ENCODE data around the gene DET1.
"Not testable (repeated sequence)": the region's sequence is repeated elsewhere in the genome, so short reads cannot be mapped to it uniquely, and the experiment has no call there.

DET1 gene

DNA sequence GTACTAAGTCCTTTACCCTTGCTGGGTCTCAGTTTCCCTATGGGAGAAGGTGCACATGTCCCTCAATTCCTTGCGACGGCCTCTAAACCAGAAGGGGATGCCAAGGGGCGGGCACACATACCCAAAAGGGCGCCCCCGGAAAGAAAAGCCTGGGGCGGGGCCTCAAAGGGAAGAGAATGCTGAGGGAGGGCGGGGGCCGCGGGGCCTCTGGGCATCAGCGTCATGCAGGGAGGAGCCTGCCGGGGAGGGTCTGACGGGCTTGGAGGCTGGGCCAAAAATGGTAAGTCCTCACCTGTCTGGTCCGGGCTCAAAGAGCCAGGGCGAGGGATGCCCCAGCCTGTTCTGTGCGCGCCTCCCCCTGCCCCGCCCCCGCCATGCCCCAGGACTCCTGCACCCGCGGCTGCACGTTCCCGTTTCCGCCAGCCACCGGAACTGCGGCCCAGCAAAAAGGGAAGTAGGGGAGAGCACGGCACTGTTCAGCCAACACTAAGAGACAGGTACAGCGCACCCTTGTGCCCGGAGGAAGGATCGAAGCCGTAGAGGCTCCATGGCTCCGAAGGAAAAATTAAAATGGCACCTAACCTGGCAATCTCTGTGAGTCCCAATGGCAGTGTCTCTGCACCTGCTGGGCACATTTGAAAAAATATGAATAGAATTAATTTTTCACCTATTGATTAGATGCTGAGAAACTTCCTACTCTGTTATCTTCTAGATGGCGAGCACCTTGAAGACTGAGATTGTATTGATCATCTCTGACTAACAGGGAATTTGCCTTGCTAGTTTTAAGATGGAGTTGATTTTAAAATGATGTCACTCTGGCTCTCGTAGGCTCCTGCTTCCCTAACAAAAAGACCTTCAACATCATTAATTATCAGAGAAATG, at the start of gene DET1:
DET1 (minus strand) TSS at position 434 of the 882 bp plus-strand sequence. CDS start 14,976 bp downstream, outside the sequence.
- peak; percentile 97 for DNase-seq

GRCh38 chr15:88591384-88591783, 44.9 kb upstream of the DET1 start:
- DNase-seq = no peak

- DNase-seq = no peak
Measured at GRCh38 chr15:88590759-88591158, 44.3 kb upstream of the DET1 start.

GRCh38 chr15:88586401-88587162, 40.1 kb upstream of the DET1 start:
- no peak for DNase-seq

- no peak for DNase-seq
Measured at GRCh38 chr15:88580532-88580931, 34.1 kb upstream of the DET1 start.

GRCh38 chr15:88579322-88579721, 32.8 kb upstream of the DET1 start:
- no peak for DNase-seq

DNA sequence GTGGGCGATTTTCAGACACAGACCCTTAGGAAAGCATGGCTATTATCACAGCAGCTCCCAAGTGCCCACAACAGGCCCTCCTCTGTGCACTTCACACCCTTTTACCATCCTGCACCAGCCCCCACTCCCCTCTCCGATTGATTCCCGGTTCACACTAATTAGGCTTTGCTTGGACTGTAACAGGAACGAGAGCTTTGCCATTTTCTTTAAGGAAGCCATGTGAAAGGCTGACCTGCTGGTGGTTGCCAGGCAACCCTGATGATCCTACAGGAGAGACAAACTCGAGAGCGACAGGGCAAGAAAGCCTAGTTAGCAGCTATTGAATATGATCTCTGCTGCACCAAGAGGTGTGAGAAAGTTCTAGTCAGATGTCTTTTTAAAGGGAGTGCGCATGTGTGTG, 28.2 kb upstream of the DET1 start:
- DNase-seq = no peak

DNA sequence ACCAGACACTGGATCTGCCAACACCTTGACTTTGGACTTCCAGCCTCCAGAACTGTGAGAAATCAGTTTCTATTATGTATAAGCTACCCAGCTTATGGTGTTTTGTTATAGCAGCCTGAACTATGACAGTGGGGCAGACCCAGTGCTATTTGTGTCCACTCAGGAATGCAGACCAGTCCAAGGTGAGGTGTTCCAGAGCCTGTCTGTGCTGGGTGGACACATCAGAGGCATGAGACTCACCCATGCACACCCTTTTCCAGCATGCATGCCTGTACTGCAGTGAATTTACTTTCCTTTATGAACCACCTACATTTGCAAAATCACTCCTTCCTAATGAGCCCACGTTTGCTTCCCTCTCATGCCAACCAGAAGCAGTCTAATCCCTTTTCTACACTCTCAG, 27.6 kb upstream of the DET1 start:
- DNase-seq = no peak

GRCh38 chr15:88571852-88572259, 25.4 kb upstream of the DET1 start:
- DNase-seq = no peak

DNA sequence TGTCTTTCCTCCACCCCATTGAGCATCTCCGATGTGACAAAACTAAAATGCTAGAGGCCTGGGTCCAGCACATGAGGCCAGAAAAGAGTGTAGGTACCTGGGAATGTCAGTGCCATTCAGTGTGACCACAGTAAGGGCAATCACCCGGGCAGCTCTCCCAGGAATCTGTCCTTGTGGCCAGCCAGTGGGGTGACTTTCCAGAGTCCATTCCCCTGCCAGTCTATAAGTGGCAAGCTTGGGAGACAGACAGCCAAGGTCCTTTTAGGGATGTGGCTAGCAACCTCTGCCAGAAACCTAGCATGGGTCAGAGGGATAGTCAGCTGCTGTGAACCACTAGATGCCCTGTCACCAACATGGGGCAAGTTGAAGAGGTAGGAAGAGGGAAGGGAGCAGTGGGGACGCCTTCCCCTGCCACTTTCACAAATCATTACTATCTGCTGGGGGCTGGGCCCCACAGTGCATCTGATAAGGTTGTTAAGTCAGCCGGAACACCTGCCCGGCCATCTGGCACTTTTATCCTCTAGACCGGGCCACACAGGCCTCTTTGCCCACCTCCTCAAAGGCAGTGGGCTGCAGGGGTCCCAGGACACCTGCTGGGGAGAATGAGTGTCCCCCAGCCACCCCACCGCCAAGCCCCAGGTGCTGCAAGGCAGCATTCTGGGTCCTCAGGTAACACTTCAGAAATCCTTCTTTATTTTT, 24.8 kb upstream of the DET1 start:
- DNase-seq = no peak

- no peak for DNase-seq
Measured at GRCh38 chr15:88568589-88568988, 22.1 kb upstream of the DET1 start.

DNA sequence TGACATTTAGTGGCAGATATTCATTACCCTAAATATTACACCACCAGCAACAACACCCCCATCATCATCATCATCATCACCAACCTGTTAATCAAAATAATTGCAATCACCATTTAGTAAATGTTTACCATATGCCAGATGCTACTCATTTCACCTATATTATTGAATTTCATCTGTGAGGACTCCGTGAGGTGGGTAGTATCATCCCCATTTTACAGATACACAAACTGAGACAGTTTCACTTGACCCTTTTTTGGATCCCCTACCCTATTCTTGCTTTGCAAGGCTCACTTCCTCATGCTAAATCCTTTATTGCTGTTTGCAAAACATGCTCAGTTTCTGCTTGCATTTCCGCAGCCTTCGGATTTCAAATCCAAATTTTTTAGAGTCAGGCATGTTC, 18.3 kb upstream of the DET1 start:
- DNase-seq = no peak

GRCh38 chr15:88563638-88564037, 17.2 kb upstream of the DET1 start:
- DNase-seq = no peak

DNA sequence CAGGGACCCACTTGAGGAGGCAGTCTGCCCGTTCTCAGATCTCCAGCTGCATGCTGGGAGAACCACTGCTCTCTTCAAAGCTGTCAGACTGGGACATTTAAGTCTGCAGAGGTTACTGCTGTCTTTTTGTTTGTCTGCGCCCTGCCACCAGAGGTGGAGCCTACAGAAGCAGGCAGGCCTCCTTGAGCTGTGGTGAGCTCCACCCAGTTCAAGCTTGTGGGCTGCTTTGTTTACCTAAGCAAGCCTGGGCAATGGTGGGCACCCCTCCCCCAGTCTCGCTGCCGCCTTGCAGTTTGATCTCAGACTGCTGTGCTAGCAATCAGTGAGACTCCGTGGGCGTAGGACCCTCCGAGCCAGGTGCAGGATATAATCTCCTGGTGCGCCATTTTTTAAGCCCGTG, 13.1 kb upstream of the DET1 start:
- not testable (repeated sequence) for DNase-seq

DNA sequence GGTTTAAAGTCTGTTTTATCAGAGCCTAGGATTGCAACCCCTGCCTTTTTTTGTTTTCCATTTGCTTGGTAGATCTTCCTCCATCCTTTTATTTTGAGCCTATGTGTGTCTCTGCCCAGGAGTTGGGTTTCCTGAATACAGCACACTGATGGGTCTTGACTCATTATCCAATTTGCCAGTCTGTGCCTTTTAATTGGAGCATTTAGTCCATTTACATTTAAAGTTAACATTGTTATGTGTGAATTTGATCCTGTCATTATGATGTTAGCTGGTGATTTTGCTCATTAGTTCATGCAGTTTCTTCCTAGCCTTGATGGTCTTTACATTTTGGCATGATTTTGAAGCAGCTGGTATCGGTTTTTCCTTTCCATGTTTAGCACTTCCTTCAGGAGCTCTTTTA, 11.5 kb upstream of the DET1 start:
- not testable (repeated sequence) for DNase-seq

GRCh38 chr15:88548009-88548408, 1.5 kb upstream of the DET1 start:
- DNase-seq = not testable (repeated sequence)

DNA sequence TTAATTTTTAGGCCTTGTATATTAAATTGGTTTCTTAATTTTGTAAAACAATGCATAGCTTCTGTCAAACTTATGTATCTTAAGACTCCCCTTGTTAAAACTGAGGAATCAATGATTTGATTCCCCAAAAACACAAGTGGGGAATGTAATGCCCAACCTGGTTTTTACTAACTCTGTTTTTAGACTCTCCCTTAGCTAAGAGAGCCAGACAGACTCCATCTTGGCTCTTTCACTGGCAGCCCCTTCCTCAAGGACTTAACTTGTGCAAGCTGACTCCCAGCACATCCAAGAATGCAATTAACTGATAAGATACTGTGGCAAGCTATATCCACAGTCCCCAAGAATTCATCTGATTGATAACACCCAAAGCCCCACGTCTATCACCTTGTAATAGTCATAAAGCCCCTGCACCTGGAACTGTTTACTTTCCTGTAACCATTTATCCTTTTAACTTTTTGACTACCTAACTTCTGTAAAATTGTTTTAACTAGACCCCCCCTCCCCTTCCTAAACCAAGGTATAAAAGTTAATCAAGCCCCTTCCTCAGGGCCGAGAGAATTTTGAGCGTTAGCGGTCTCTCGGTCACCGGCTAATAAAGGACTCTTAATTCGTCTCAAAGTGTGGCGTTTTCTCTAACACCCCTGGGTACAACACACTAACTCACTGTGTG, 768 bp downstream of the DET1 start:
- not testable (repeated sequence) for DNase-seq

DNA sequence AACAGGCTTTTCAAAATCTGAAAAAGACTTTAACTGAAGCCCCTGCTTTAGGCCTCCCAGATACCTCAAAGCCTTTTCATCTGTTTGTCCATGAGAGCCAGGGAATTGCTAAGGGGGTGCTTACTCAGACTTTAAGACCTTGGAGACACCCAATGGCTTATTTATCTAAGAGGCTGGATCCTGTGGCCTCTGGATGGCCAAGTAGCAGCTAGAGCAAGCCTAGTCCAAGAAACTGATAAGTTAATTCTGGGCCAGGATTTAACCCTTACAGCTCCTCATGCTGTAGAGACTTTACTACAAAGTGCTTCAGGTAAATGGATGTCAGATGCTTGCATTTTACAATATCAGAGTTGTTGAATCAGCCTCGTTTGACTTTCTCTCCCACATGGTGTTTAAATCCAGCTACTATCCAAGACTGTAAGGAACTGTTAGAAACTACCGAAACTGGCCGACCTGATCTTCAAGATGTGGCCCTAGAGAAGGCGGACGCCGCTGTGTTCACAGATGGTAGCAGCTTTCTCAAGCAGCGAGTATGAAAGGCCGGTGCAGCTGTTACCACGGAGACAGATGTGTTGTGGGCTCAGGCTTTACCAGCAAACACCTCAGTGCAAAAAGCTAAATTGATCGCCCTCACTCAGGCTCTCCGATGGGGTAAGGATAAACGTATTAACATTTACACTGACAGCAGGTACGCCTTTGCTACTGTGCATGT, 3.3 kb downstream of the DET1 start:
- no peak for DNase-seq

DNA sequence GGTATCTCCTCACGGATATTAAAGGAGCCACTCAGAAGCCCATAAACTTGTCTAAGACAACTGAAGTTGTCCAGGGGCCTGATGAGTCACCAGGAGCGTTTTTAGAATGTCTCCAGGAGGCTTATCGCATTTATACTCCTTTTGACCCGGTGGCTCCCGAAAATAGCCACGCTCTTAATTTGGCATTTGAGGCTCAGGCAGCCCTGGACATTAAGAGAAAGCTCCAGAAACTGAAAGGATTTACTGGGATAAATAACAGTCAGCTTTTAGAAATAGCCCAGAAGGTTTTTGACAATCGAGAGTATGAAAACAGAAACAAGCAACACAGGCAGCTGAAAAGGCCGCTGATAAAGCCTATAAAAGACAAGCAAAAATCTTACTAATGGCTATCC, 4.1 kb downstream of the DET1 start:
- DNase-seq = no peak

DNA sequence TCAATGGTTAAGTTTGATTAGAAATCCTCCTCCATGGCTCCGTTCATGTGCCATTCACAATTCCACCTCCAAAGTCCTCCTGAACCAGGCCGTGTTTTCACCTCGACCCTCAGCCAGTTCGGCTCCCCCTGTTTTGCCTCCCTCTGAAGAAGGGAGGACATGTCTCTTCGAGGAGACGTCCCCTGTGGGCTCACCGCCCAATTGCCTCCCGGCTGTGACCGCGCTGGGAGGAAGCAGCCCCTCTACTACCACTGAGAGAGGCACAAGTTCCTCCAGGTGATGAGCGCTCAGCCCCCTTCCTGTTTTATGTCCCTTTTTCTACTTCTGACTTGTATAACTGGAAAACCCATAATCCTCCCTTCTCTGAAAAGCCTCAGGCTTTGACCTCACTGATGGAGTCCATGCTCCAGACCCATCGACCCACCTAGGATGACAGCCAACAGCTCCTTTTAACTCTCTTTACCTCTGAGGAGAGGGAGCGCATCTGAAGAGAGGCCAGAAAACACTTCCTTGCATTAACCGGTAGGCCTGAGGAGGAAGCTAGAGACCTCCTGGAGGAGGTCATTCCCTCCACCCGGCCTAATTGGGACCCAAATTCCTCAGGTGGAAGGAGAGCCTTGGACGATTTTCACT, 4.7 kb downstream of the DET1 start:
- no peak for DNase-seq

DNA sequence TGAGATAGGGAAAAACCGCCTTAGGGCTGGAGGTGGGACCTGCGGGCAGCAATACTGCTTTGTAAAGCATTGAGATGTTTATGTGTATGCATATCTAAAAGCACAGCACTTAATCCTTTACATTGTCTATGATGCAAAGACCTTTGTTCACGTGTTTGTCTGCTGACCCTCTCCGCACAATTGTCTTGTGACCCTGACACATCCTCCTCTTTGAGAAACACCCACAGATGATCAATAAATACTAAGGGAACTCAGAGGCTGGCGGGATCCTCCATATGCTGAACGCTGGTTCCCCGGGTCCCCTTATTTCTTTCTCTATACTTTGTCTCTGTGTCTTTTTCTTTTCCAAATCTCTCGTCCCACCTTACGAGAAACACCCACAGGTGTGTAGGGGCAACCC, 5.4 kb downstream of the DET1 start:
- not testable (repeated sequence) for DNase-seq

DNA sequence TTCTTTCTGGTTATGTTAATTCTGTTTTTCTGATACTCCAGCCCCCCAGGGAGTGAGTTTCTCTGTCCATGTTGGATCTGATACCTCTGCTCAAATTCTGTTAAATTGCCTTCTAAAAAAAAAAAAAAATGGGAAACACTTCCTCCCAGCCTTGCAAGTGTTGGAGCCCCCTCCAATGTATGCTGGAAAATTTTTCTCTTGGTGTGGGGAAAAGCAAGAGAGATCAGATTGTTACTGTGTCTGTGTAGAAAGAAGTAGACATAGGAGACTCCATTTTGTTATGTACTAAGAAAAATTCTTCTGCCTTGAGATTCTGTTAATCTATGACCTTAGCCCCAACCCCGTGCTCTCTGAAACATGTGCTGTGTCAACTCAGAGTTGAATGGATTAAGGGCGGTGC, 6.1 kb downstream of the DET1 start:
- DNase-seq = not testable (repeated sequence)

Data from activated CD4-positive, alpha-beta T cell treated with anti-CD3 and anti-CD28 coated beads, Interleukin-2, amount 50 U/mL, for 16 hours (primary cell).